Cardiac fibroblast (primary cell): Measurements from ENCODE around the gene TM9SF4.
A peak's percentile ranks its signal among the peaks of the same experiment; 100 is the strongest.

Experiments
- DNase-seq, 2 donors: peaks; one replicate each; pipeline versions ENCODE4 v3.0.0 to v3.0.0-alpha.2; 2010; ENCODE audit warnings: low read depth in 2 of 2
- H3K4me3 ChIP-seq, 2 donors: replicated peaks in 1 of 2; 1 replicate in 1 of 2; 2 replicates in 1 of 2; pipeline ENCODE4 v1.5.1; 2011; ENCODE audit warnings: low read depth in 2 of 2, low read length in 2 of 2, mild to moderate bottlenecking in 2 of 2, moderate library complexity in 1 of 2
- CTCF ChIP-seq: IDR thresholded peaks from one replicate; pipeline ENCODE4 v1.5.1; 2011; ENCODE audit warnings: low read depth, mild to moderate bottlenecking, low read length, inconsistent platforms

Gene TM9SF4

DNA sequence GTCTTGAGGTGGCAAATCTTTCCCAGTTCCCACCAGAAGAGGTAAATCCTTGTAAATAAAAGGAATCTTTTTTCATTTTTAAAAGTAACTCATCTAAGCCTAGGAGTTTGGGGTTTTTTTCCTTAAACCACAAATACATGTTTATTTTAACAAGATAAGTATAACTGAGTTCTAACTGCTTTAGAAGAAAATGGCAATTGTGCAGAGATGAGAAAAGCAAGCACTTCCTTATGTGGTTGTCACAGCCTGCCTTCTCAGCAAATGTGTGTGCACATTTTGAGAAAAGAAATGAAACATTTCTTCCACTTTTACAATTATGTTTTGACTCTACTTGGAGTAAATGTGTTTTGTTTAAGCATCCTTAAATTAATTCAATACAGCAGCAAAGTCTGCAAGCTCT is 39.8 kb upstream of the TM9SF4 start:
- TF ChIP-seq CTCF = no peak
- H3K4me3 ChIP-seq = no peak overlapping the region
- no peak for DNase-seq

DNA sequence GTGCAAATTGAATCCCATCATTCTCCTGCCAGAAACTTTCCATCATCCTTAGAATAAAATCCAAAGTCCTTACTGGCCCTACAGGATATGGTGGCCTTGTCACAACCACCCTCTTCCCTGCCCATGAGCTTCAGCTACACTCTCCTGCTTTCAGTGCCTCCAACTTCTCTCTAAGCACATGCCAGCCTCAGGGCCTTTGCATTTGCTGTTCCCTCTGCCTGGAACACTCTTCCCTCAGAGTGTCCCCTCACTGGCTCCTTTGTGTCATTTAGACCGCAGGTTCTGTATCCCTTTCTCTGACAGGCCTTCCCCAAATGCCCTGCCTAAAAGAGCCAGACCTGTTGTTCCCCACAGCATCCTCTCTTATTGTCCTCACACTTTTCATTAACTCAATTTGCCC is 39.2 kb upstream of the TM9SF4 start:
- DNase-seq = no peak
- TF ChIP-seq CTCF = no peak
- no peak overlapping the region for H3K4me3 ChIP-seq

- no peak for TF ChIP-seq CTCF
- no peak for DNase-seq
- no peak overlapping the region for H3K4me3 ChIP-seq
Measured at GRCh38 chr20:32070690-32071213, 38.8 kb upstream of the TM9SF4 start.

- DNase-seq = no peak
- H3K4me3 ChIP-seq = no peak overlapping the region
Measured at GRCh38 chr20:32071395-32072167, 37.9 kb upstream of the TM9SF4 start.

GRCh38 chr20:32072168-32072750 is 37.3 kb upstream of the TM9SF4 start:
- peak in 1 of 2 donors; percentile 9 for DNase-seq
- no peak overlapping the region for H3K4me3 ChIP-seq
- no peak for TF ChIP-seq CTCF

More at GRCh38 chr20:32071395-32072167, 37.9 kb upstream of the TM9SF4 start:
- no peak for TF ChIP-seq CTCF

DNA sequence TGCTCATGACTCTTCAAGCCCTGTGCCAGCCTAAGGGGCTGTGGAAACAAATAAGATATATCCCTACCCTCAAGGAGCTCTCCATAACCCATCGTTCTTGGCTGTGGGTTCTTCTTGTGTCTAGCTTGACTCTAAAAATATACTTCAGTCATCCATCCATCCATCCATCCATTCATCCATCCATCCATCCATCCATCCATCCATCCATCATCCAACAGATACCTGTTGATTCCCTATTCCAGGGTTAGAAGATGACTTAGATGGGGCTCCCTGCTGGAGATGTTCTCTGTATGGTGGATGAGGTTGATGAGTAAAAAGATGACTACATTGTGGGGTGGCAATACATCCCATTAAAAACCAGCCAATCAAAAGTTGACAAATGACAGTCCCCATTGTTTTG is 34.0 kb upstream of the TM9SF4 start:
- H3K4me3 ChIP-seq = no peak overlapping the region
- DNase-seq = no peak
- TF ChIP-seq CTCF = no peak
